Muscle of leg (tissue), 11 donors: Measurements from ENCODE around the gene DDAH2. TPM values are rescaled to one million over a fixed set of nuclear protein-coding genes. Genes with fewer than 3 reads are reported as not detected.

Experiments used
- DNase-seq: peaks from one replicate; pipeline ENCODE4 v3.0.0; 2013
- H3K27ac ChIP-seq: one replicate; pipeline ENCODE4 v1.5.1; 2013; ENCODE audit warnings: mild to moderate bottlenecking, low read length, control low read depth
- H3K27me3 ChIP-seq: one replicate; pipeline ENCODE4 v1.6.1; 2013; ENCODE audit warnings: low read length; ENCODE audit not compliant: control insufficient read depth, insufficient read depth
- H3K36me3 ChIP-seq: one replicate; pipeline ENCODE4 v1.6.1; 2013; ENCODE audit warnings: low read length; ENCODE audit not compliant: control insufficient read depth, insufficient read depth
- H3K4me1 ChIP-seq: one replicate; pipeline ENCODE4 v1.6.1; 2013; ENCODE audit warnings: low read length; ENCODE audit not compliant: control insufficient read depth, insufficient read depth
- H3K4me3 ChIP-seq: one replicate; pipeline ENCODE4 v1.5.1; 2013; ENCODE audit warnings: low read length, control low read depth
- H3K9me3 ChIP-seq: replicated peaks from 2 replicates; pipeline ENCODE4 v1.6.1; 2013; ENCODE audit warnings: low read depth, low read length; ENCODE audit not compliant: control insufficient read depth
- WGBS: methylation state at CpG from one replicate; pipeline ENCODE4 v1.1.5; 2013; ENCODE audit warnings: missing lambda C conversion rate; ENCODE audit not compliant: insufficient coverage; 5-methylcytosine and 5-hydroxymethylcytosine counted together
- polyA plus RNA-seq, 8 donors: library from polyadenylated mRNA; unstranded; fragments of 120-200 nt; gene quantifications; one replicate each; pipeline versions ENCODE4 v1.2.1 to v1.2.3, GENCODE V29; 2013; ENCODE audit warnings: inconsistent platforms in 1 of 8, low replicate concordance in 1 of 8; ENCODE audit not compliant: insufficient read length in 8 of 8, insufficient read depth in 1 of 8
- total RNA-seq: library from RNA; stranded (reverse); fragments of 120-200 nt; gene quantifications from one replicate; pipeline ENCODE4 v1.2.4, GENCODE V29; 2013

DDAH2 gene
- total and polyA plus RNA-seq, 9 donors: 101 to 147 (median 133) TPM

GRCh38 chr6:31677955-31678354, 51.1 kb downstream of the DDAH2 start:
- WGBS: 51% methylated on average over 6 of the region's 8 CpGs
- no peaks in the 10 kb centered on the region for H3K9me3 ChIP-seq
- H3K36me3 ChIP-seq: peaks cover 12% of the 10 kb centered on the region
- peaks cover 18% of the 10 kb centered on the region for H3K4me1 ChIP-seq
- no peak overlapping the region for H3K4me3 ChIP-seq
- peaks cover 12% of the 10 kb centered on the region for H3K27me3 ChIP-seq
- DNase-seq: no peak
- H3K27ac ChIP-seq: no peak overlapping the region

Other genes with a start within 250 kb of the DDAH2 start
Only the 30 nearest of the 42 such genes appear.
- 0.04 TPM for gene LTA, start 157.0 kb downstream of the DDAH2 start, total RNA-seq
- under 1 TPM in 5 of 8 donors, not detected in 3; 0.12 to 0.26 (median 0.19) TPM for gene LTA, start 157.0 kb downstream of the DDAH2 start, polyA plus RNA-seq
- gene TNF, start 153.7 kb downstream of the DDAH2 start, total RNA-seq: 0.22 TPM
- gene TNF, start 153.7 kb downstream of the DDAH2 start, polyA plus RNA-seq: under 1 TPM in 6 of 8 donors, not detected in 2; 0.08 to 0.80 (median 0.25) TPM
- 0.58 TPM for gene LTB, start 146.9 kb downstream of the DDAH2 start, total RNA-seq
- 1 to 10 TPM; 1.1 to 2.9 (median 2.3) TPM for gene LTB, start 146.9 kb downstream of the DDAH2 start, polyA plus RNA-seq
- gene LST1, start 143.0 kb downstream of the DDAH2 start, total RNA-seq: 9.0 TPM
- 1 to 10 TPM; 5.0 to 7.7 (median 6.8) TPM for gene LST1, start 143.0 kb downstream of the DDAH2 start, polyA plus RNA-seq
- gene NCR3, start 136.3 kb downstream of the DDAH2 start, total RNA-seq: not detected
- under 1 TPM in 1 of 8 donors, not detected in 7; 0.14 TPM for gene NCR3, start 136.3 kb downstream of the DDAH2 start, polyA plus RNA-seq
- gene AIF1, start 114.1 kb downstream of the DDAH2 start, total RNA-seq: 29.2 TPM
- gene AIF1, start 114.1 kb downstream of the DDAH2 start, polyA plus RNA-seq: 10 to 100 TPM; 18.7 to 29.5 (median 21.1) TPM
- 51.3 TPM for gene PRRC2A, start 108.6 kb downstream of the DDAH2 start, total RNA-seq
- gene PRRC2A, start 108.6 kb downstream of the DDAH2 start, polyA plus RNA-seq: 100 to 1,000 TPM; 124 to 175 (median 153) TPM
- 150 TPM for gene BAG6, start 76.6 kb downstream of the DDAH2 start, total RNA-seq
- gene BAG6, start 76.6 kb downstream of the DDAH2 start, polyA plus RNA-seq: 100 to 1,000 TPM; 170 to 229 (median 214) TPM
- gene APOM, start 73.4 kb downstream of the DDAH2 start, total RNA-seq: 2.6 TPM
- 1 to 10 TPM; 3.5 to 8.5 (median 4.1) TPM for gene APOM, start 73.4 kb downstream of the DDAH2 start, polyA plus RNA-seq
- gene C6orf47, start 68.5 kb downstream of the DDAH2 start, total RNA-seq: 17.1 TPM
- 10 to 100 TPM; 13.7 to 18.9 (median 14.7) TPM for gene C6orf47, start 68.5 kb downstream of the DDAH2 start, polyA plus RNA-seq
- gene GPANK1, start 64.3 kb downstream of the DDAH2 start, total RNA-seq: 9.8 TPM
- 10 to 100 TPM; 13.8 to 19.0 (median 15.7) TPM for gene GPANK1, start 64.3 kb downstream of the DDAH2 start, polyA plus RNA-seq
- 107 TPM for gene CSNK2B, start 63.2 kb downstream of the DDAH2 start, total RNA-seq
- gene CSNK2B, start 63.2 kb downstream of the DDAH2 start, polyA plus RNA-seq: 100 to 1,000 TPM; 127 to 175 (median 140) TPM
- 4.9 TPM for gene LY6G5B, start 59.3 kb downstream of the DDAH2 start, total RNA-seq
- 10 to 100 TPM in 5 of 8 donors, 1 to 10 TPM in 3; 5.8 to 16.7 (median 12.8) TPM for gene LY6G5B, start 59.3 kb downstream of the DDAH2 start, polyA plus RNA-seq
- 0.80 TPM for gene LY6G5C, start 48.2 kb downstream of the DDAH2 start, total RNA-seq
- 1 to 10 TPM in 7 of 8 donors, under 1 TPM in 1; 0.70 to 3.9 (median 2.2) TPM for gene LY6G5C, start 48.2 kb downstream of the DDAH2 start, polyA plus RNA-seq
- gene ABHD16A, start 26.0 kb downstream of the DDAH2 start, total RNA-seq: 50.8 TPM
- gene ABHD16A, start 26.0 kb downstream of the DDAH2 start, polyA plus RNA-seq: 10 to 100 TPM; 42.0 to 55.8 (median 44.9) TPM
- not detected for gene LY6G6F, start 22.4 kb downstream of the DDAH2 start, total RNA-seq
- gene LY6G6F, start 22.4 kb downstream of the DDAH2 start, polyA plus RNA-seq: not detected
- gene LY6G6D, start 14.0 kb downstream of the DDAH2 start, total RNA-seq: 0.58 TPM
- 1 to 10 TPM in 1 of 8 donors, under 1 TPM in 4, not detected in 3; 0.31 to 1.7 (median 0.75) TPM for gene LY6G6D, start 14.0 kb downstream of the DDAH2 start, polyA plus RNA-seq
- gene LY6G6C, start 7.6 kb downstream of the DDAH2 start, total RNA-seq: 0.09 TPM
- 1 to 10 TPM in 1 of 8 donors, under 1 TPM in 6, not detected in 1; 0.15 to 1.2 (median 0.37) TPM for gene LY6G6C, start 7.6 kb downstream of the DDAH2 start, polyA plus RNA-seq
- 0.09 TPM for gene MPIG6B, start 5.9 kb downstream of the DDAH2 start, total RNA-seq
- gene MPIG6B, start 5.9 kb downstream of the DDAH2 start, polyA plus RNA-seq: 1 to 10 TPM in 1 of 8 donors, under 1 TPM in 7; 0.44 to 1.2 (median 0.74) TPM
- 219 TPM for gene CLIC1, start 7.2 kb upstream of the DDAH2 start, total RNA-seq
- 100 to 1,000 TPM; 117 to 177 (median 152) TPM for gene CLIC1, start 7.2 kb upstream of the DDAH2 start, polyA plus RNA-seq
- 9.1 TPM for gene MSH5, start 10.7 kb upstream of the DDAH2 start, total RNA-seq
- gene MSH5, start 10.7 kb upstream of the DDAH2 start, polyA plus RNA-seq: 10 to 100 TPM in 6 of 8 donors, 1 to 10 TPM in 2; 5.3 to 20.8 (median 11.5) TPM
- gene SAPCD1, start 33.4 kb upstream of the DDAH2 start, total RNA-seq: 2.7 TPM
- 1 to 10 TPM; 1.4 to 6.3 (median 2.9) TPM for gene SAPCD1, start 33.4 kb upstream of the DDAH2 start, polyA plus RNA-seq
- gene VWA7, start 48.0 kb upstream of the DDAH2 start, total RNA-seq: 1.2 TPM
- 1 to 10 TPM in 7 of 8 donors, under 1 TPM in 1; 0.71 to 2.1 (median 1.6) TPM for gene VWA7, start 48.0 kb upstream of the DDAH2 start, polyA plus RNA-seq
- 21.9 TPM for gene VARS1, start 66.5 kb upstream of the DDAH2 start, total RNA-seq
- 10 to 100 TPM; 35.1 to 63.0 (median 51.2) TPM for gene VARS1, start 66.5 kb upstream of the DDAH2 start, polyA plus RNA-seq
- gene LSM2, start 77.7 kb upstream of the DDAH2 start, total RNA-seq: 42.0 TPM
- gene LSM2, start 77.7 kb upstream of the DDAH2 start, polyA plus RNA-seq: 10 to 100 TPM; 41.3 to 64.3 (median 56.8) TPM
- 2.3 TPM for gene HSPA1L, start 86.0 kb upstream of the DDAH2 start, total RNA-seq
- 1 to 10 TPM; 2.9 to 4.1 (median 3.6) TPM for gene HSPA1L, start 86.0 kb upstream of the DDAH2 start, polyA plus RNA-seq
- gene HSPA1A, start 86.2 kb upstream of the DDAH2 start, total RNA-seq: 76.7 TPM
- 10 to 100 TPM; 57.3 to 94.7 (median 82.0) TPM for gene HSPA1A, start 86.2 kb upstream of the DDAH2 start, polyA plus RNA-seq
- 56.2 TPM for gene HSPA1B, start 98.4 kb upstream of the DDAH2 start, total RNA-seq
- gene HSPA1B, start 98.4 kb upstream of the DDAH2 start, polyA plus RNA-seq: 100 to 1,000 TPM in 1 of 8 donors, 10 to 100 TPM in 7; 42.7 to 101 (median 63.5) TPM
- gene NEU1, start 133.5 kb upstream of the DDAH2 start, total RNA-seq: 27.1 TPM
- 10 to 100 TPM; 14.5 to 24.5 (median 18.1) TPM for gene NEU1, start 133.5 kb upstream of the DDAH2 start, polyA plus RNA-seq
- gene SLC44A4, start 149.7 kb upstream of the DDAH2 start, total RNA-seq: 0.18 TPM
- 1 to 10 TPM in 2 of 8 donors, under 1 TPM in 6; 0.12 to 8.9 (median 0.37) TPM for gene SLC44A4, start 149.7 kb upstream of the DDAH2 start, polyA plus RNA-seq